Cerebellar nuclear complex (tissue), 1 donor: ENCODE measurements around the gene SAP30L.
A peak's percentile ranks its signal among the peaks of the same experiment; 100 is the strongest.

Experiments used
- DNase-seq, 2 experiments: peaks; one replicate each; lab custom pipeline; 2025; lab: John Stamatoyannopoulos, UW

SAP30L gene, protein sequence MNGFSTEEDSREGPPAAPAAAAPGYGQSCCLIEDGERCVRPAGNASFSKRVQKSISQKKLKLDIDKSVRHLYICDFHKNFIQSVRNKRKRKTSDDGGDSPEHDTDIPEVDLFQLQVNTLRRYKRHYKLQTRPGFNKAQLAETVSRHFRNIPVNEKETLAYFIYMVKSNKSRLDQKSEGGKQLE

DNA sequence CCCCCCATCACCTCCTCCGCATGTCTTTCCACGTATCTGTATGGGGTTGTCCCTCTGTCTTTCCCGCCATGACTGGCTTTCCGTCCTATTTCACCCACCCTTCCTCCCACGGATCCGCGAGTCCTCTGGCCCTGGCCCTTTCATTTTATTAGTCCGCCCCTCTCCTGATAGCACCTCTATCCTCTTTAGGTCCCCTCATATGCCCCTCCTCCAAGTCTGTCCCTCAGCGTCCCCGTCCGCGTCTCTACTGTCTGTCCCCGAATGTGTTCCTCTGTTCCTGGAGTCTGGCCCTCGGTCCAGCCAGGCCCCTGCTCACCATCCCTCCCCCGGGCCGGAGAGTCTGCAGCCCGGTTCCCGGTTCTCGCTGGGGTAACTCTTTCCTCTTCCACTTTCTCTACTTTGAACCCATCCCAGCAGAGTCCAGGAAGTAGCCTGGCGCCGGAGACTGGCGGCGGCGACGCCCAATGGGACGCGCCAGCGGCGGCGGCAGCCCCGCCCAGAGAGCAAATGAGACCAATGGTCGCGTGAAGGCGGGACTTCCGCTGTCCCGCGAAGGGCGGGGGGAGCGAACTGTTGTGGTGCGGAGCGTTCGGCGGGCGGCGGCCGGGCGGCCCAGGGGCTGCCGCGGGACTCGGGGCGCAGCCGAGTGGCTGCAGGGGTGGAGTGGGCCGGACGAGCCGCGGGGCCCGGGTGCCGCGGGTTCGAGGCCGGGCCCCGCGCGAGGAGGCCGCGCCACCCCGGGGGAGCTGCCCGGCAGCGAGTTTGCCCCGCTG is at the start of gene SAP30L:
Gene SAP30L (plus strand): TSS at position 576 of the 773 bp plus-strand sequence. CDS start 608 bp downstream, outside the sequence.
- DNase-seq = peak; percentile 37 to 88

DNA sequence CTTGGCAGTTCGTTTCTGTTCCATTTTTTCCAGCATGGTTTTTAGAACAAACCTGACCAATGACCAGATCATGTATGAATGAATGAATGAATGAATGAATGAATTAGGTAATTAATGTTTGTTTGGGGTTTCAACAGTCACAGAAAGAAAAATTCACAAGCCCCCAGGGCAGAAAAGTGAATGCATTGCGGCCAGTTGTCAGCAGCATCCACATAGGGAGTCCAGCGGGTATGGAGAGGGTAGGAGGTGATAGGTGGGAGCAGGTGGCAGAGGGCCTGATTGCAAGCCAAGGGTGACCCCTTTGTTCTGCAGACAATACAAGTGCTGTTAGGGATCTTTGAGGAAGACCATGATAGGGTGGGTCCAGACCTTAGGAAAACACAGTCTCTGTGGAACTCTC is 49.7 kb upstream of the SAP30L start:
- no peak for DNase-seq

DNA sequence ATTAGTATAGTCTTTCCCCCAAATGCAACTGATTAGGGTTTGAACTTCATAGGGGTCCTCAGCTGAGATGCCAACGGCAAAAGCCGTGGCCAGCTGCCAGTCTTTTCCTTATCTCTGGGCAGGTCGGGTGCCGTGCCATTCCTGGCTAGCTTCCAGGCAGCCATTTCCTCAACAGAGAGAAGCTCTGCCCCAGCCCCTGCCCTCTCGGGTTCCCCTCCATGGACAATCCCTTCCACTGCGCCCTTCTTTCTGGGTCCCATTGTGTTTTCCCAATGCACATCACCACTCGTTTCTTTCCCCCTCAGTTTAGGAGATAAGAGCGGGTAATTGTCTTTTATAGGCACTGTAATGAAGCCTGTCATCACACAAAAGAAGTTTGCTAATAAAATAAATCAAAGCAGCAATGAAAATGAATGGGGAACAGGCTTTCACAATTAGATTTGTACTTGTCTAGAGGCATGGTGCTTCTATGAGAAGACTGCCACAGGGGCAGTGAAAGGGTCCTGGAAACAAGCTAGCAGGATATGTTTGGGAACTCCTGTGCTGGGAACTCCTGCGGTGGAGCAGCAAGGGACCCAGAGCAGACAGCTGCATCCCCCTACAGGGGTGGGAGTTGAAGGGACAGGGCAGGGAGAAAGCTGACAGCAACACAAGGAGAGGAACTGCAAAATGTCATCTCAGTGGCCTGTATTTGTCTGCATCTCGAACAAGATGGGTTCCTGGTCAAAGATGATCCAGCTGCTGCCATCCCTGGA is 48.0 kb upstream of the SAP30L start:
- no peak for DNase-seq

DNA sequence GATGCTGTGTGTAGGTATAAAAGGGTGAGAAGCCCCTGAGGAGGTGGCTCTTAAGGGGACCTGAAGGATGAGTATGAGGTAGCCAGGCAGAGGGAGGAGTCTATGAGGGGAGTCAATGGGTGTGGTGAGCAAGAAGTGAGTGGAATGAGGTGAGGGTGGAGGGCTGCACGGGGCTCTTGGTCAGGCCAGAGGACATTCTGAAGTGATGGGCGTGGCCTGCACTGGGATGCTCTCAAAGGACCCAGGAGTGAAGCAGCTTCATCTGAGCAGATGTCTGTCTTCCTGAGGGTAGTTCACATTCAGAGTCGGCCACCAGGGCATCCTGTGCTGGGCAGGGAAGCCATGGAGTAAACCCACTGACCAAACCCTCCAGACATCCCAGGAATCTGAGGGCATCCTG is 45.1 kb upstream of the SAP30L start:
- DNase-seq = no peak

DNA sequence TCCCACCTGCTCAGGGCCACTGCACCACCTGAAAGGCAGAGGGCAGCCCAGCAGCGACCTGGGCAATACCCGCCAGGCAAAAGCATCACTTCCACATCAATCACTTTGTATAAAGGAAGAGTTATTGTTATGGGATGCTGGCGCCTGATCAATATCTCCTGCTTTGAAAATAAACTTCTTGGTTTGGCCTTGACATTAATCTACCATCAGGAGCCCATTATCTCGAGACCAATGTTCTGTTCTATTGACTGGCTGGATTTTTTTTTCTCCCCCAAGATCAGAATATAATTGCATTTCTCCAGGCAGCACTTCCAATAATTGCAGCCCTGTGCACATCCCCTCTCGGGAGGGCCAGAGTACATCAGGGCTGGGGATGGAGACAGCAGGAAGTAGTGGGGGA is 44.4 kb upstream of the SAP30L start:
- no peak for DNase-seq

DNA sequence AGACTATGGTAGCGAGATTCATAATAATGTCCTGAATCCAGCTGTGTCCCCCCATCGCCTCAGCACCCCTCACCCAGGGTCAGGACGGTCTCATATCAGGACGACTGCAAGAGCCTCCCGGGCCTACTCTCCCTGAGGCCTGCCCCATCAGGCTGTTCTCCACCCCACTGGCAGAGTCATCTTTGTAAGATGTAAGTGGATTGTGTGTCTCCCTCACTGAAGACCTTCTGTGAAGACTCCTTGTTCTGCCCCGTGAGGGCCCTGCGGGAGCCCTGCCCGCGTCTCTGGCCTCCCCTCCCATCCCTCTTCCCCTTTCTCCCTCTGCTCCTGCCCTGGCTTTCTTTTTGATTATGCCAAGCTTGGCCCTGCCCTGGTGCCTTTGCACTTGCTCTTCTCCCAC is 43.9 kb upstream of the SAP30L start:
- no peak for DNase-seq

DNA sequence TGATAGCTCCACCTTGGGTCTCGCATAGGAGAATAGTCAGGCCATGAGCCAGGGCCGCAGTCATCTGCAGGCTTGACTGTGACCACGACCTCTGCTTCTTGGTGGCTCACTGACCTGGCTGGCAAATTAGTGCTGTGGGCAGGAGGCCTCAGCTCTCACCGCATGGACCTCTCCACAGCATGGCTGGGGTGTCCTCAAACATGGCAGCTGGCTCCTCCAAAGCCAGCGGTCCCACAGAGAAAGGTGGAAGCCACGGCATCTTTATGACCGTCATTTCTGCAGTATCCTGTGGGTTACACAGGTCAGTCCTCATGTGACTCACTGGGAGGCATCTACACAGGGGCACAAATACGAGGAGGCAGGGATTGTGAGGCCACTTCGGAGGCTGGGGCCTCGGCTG is 43.2 kb upstream of the SAP30L start:
- no peak for DNase-seq

DNA sequence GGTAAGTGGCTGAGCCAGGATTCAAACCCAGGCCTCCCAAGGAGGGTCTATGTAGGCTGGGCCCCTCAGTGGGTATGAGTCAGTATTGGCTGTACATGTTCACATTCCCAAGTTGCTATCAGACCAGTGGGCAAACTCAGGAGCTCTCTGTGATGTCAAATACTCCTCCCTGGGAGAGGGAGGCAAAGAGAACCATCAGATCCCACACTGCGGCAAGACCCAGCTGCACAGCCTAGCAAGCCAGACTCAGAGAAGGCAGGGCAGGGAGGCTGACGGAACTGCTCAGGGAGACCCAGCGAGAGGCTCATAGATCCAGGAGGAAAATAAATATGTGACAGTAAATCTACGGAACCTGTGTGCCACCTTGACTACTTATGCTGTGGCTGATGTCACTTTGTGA is 42.6 kb upstream of the SAP30L start:
- no peak for DNase-seq

DNA sequence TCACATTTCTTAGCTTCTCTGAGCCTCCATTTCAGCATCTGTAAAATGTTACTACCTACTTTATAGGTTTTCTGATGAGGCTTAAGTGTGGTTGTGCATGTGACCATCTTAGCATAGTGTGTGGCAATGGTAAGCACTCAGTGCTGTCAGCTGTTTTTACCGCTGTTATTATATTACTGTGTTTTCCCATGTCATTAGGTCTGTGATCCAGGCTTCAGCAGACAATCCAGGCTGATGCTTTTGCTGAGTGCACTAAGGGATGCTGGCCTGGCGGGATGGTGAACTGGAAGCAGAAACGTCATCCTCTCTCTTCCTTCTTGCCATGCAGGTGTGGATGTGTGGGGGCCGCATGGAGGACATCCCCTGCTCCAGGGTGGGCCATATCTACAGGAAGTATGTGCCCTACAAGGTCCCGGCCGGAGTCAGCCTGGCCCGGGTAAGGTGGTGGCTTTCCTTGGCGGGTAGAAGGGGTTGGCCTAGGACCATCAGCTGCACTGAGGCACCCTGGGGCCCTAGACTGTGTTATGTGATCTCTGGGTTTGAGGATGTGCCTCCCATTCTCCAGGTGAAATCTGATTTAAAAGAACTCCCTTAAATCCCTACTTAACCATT is 41.9 kb upstream of the SAP30L start:
- no peak for DNase-seq

DNA sequence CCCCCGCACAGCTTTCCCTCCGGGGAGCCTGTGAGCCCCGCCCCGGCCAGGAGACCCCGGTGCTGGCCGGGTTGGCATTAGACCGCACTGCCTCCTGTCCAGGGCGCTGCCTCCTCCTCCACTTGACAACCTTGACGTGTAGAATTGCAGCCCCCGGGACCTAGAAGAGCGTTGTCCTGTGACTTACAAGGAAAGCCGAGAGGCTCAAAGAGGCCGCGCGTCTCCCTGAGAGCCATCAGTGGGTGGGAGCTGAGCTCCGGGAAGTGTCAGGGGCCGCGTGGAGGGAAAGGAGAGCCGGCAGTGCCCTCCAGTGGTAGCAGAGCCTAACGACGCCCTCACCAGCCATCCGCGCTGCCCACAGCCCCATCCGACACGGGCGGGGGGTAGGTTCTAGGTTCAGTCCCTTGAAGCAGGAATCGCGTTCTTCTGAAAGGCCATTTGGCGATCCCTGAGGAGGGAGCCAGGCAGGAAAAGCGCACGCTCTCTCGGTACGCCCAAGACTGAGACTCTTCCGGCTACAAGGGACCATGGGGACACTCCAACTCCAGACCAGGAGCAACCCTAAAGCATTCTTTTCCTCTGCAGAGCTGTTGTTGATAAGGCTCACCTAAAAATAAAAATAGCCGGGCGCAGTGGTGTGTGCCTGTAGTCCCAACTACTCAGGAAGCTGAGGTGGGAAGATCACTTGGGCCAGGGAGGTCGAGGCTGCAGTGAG is 40.6 kb upstream of the SAP30L start:
- no peak for DNase-seq

DNA sequence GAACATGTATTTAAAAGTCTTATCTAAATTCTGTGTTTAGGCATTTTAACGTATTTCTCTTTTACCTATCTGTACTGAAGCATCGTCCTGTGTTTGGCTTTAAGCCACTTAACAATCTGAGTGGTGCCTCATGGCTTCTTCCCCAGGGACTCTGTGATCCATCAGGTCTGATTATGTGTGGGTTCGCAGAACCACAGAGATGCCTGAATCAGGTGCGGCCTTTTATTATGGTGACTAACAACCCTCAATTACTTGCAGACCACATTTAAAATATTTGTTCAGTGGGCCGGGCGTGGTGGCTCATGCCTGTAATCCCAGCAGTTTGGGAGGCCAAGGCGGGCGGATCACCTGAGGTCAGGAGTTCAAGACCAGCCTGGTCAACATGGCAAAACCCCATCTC is 39.6 kb upstream of the SAP30L start:
- DNase-seq = no peak

DNA sequence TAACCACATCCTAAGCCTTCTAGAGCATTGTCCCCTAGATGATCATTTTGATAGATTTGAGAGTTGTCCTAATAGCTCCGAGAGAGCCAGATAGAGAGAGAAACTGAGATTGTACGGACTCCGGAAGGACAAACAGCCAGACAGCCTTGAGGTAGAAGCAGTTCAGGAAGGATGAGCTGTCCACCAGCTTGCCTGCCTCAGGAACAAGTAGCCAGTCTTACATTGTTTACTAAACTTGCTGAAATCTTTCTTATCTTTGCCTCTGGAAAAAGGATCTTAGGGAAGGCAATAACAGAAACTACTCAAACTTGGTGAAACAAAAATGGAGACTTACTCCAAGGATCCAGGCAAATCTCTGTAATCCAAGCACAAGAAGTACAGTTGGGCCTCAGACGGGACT is 39.0 kb upstream of the SAP30L start:
- no peak for DNase-seq

DNA sequence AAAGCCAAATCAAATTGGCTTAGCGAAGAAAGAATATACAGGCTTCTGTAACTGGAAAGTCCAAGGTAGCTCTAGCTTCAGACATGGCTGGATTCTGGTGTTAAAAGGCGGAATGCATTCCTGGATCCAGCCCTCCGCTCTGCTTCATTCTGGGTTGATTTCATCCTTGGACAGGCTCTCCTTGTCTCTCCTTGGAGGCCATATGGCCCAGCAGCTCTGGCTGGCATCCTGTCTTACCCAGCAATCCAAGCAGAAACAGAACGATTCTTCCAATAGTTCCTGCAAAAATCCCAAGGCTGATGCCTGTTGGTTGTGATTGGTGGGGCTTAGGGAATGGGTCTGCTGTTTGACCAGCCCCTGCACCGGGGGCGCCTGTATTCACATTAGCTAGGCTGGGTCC is 37.0 kb upstream of the SAP30L start:
- no peak for DNase-seq

DNA sequence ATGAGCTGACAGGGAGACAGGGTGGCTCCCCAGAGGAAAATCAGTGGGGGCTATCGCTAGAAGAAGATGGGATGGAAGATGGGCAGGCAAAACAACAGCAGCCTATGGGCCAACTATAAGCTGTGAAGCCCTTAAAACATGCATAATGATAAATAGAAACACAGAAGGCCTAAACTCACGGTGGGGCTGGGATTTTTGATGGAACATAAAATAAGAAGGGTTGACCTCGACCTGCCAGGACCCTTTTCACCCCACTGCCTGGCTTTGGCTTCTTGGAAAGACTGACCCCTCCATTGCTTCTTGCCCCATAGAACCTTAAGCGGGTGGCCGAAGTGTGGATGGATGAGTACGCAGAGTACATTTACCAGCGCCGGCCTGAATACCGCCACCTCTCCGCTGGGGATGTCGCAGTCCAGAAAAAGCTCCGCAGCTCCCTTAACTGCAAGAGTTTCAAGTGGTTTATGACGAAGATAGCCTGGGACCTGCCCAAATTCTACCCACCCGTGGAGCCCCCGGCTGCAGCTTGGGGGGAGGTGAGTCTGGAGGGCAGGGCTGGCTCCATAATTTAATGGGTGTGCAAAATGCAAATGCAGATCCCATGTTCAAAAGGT is 36.5 kb upstream of the SAP30L start:
- DNase-seq = no peak

DNA sequence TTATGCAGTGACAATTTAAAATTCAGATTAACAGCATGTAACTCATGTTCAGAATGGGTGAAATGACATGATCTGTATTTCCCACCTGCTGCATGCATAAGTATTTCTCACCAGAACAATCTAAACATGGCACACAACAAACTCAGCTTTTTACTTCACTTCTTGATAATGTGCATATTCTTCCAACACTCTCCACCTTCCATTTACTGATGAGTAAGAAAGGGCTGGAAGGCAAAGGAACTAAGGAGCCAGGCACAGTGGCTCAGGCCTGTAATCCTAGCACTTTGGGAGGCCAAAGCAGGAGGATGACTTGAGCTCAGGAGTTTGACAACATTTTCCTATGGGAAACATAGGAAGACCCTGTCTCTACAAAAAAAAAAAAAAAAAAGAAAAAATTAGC is 35.8 kb upstream of the SAP30L start:
- DNase-seq = no peak

DNA sequence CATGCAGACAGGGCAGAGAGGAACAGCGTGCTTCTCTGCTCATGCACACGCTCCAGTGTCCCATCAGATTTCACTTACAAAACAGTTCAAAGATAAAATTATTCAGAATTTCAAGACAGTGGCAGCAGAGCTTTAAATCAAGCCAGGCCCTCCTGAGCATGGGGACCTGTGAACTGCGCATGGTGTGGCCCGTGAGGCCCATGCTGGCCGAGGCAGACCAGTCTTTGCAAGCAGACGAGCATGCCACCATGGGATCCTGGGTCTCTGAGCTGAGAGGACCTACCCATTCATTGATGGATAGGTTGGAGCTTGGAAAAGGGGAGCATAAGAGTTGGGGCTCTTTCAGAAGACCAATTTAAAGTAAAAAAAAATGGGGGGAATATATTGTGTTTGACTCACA is 35.0 kb upstream of the SAP30L start:
- no peak for DNase-seq

DNA sequence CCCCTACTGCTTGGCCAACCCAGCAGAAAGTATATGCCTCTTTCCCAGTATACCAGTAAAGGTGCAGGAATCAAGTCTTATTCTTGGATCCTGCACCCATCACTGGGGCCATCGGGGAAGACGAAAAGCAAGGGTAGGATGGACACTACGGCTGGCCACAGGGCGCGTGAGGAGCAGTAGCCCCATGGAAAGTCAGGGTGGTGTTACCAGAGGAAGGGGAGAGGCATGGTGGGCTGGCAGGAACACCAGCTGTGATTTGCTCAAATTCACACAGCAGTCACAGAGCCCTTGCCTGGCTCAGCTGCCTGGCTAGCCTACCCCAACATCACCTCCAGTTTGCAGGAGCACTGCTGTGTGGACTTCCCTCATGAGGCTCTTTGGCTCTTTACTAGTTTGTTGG is 34.5 kb upstream of the SAP30L start:
- DNase-seq = no peak

DNA sequence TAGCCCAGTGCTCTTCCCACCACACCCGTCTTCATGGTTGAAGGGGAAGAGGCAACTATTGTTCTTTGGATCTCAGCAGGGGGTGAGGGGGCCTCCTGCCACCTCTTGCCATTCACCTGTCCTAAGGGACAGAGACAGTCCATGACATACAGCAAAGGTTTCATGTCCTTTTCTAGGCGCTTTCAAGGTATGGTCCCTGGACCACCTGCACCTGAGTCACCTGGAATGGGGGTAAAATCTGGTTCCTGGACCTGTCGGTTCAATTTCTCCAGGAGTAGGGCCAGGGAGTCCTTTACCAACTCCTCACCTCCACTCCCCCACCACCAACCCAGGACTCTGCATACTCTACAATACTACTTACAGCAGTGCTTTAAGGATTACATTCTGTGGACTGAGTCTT is 33.5 kb upstream of the SAP30L start:
- DNase-seq = no peak

DNA sequence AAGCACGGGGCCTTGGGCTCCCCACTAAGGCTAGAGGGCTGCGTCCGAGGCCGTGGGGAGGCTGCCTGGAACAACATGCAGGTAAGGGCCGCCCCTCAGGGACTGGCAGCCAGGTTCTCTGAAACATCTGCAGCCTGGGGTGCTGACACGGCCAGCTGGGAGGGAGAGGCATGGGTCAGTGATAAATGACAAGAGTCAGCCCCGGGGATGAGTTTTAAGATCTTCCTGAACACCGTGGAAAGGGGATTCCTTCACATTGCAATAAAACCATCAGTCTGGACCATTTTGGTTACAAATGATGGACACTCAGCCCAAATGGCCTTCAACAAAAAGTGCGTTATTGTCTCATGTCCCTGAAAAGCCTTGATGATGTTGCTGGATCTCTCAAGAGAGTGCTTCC is 32.9 kb upstream of the SAP30L start:
- no peak for DNase-seq

DNA sequence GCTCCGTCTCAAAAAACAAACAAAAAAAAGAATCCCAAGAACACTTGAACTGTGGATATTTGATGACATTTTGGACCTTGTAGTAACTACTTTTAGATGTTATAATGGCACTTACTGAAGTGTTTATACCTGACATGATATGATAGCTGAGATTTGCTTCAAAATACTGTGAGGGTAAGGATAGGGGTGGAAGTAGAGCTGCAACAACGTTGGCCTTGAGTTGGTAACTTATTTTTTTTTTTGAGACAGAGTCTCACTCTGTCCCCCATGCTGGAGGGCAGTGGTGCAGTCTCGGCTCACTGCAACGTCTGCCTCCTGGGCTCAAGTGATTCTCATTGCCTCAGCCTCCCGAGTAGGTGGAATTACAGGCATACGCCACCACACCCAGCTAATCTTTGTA is 30.7 kb upstream of the SAP30L start:
- DNase-seq = no peak

DNA sequence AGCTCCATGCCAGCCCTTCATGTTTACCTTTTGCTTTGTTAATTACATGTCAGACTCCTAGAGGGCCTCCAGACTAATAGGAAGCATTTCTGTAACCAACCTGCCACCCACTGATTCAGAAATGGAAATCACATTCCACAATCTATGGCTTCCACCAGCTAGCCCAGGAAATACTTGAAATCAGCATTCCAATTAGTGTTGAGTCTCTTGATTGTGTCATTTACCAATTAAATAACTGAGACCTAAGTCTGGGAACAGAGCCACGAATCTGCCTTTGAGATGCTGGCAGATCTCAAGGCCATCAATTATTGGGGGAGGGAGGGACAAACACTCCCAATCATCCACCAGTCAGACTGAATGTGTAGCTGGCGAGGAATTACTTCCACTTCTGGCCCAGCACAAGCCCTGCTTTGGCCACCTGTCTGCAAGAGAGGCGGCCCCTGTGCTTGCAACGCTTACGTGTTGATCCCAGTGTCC is 27.4 kb upstream of the SAP30L start:
- DNase-seq = no peak

DNA sequence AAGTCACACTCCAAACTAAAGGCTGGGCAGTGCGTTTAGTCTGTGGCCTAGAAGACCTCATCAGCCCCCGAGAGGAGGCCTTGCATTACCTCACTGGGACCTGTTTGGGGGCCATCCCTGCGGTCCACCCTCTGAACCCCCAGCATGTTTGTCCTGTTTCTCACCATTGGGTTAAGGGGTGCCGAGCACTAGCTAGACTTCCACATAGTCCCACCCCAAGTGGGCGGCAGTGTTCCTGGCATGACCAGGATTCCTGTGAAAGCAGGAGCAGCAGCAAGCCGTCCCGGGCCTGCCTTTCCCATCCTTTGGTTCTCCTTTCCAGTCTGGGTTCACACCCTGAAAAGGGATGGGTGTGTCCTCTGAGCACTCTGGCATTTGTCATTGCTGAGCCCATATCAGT is 26.6 kb upstream of the SAP30L start:
- DNase-seq = no peak
